ENCODE results near the gene UMODL1.

GRCh38 chr21:42112238-42112637, 41.1 kb downstream of the UMODL1 start:
- TF ChIP-seq EZH2phosphoT487 (IDR thresholded peaks at IDR 0.05) = no peak
- TF ChIP-seq CTCF (IDR thresholded peaks at IDR 0.05) = no peak
